Measurements from ENCODE around the gene MMP28. TPM values are rescaled to one million over a fixed set of nuclear protein-coding genes. Genes with fewer than 3 reads are reported as not detected.

The MMP28 gene
- total RNA-seq, 1 experiment from 2014 or later: not detected

GRCh38 chr17:35742896-35743477 is 52.5 kb downstream of the MMP28 start:
- no peak overlapping the region for H2BK20ac ChIP-seq (ENCODE audit: low read depth, low read length, poor library complexity, severe bottlenecking)
- H3K4me1 ChIP-seq (ENCODE audit: insufficient read depth, low read length): no peaks in the 10 kb centered on the region
- no peak overlapping the region for H2BK5ac ChIP-seq (ENCODE audit: insufficient read length, low read length)
- no peak overlapping the region for H3K4ac ChIP-seq (ENCODE audit: low read depth, low read length)
- peaks cover 4% of the 10 kb centered on the region for H3K23me2 ChIP-seq (ENCODE audit: insufficient read length, low read depth, low read length, poor library complexity, severe bottlenecking)
- no peak overlapping the region for H3T11ph ChIP-seq (ENCODE audit: low read length)
- no peaks in the 10 kb centered on the region for H3K9me3 ChIP-seq (ENCODE audit: control insufficient read depth, low read depth, low read length)
- no peak overlapping the region for H3K4me2 ChIP-seq (ENCODE audit: insufficient read depth, insufficient read length, low read length)
- no peak for DNase-seq
- H3K27me3 ChIP-seq (ENCODE audit: insufficient read depth, low read length): peaks cover 17% of the 10 kb centered on the region; the same call in 1 of the 2 replicates
- H3K79me1 ChIP-seq (ENCODE audit: insufficient read depth, low read depth, low read length, poor library complexity, severe bottlenecking): no peaks in the 10 kb centered on the region
- H4K91ac ChIP-seq (ENCODE audit: insufficient read length, low read depth, low read length): no peak overlapping the region
- no peaks in the 10 kb centered on the region for H4K20me1 ChIP-seq (ENCODE audit: control insufficient read depth, insufficient read depth, insufficient read length)
- no peak overlapping the region for H2BK120ac ChIP-seq (ENCODE audit: low read depth, low read length, poor library complexity, severe bottlenecking)
- Mint-ChIP-seq H3K27ac (no peak overlapping the region; a peak in 1 of 7 replicates), H3K36me3 (ENCODE audit: insufficient read depth in 1 of 3, low read depth in 3 of 3) (no peaks in the 10 kb centered on the region; a peak in 1 of 7 replicates), H3K4me1 (peaks cover 7 to 16% of the 10 kb centered on the region in 2 experiments), H3K4me3 (no peak overlapping the region), H3K27me3 (ENCODE audit: low read depth) (peaks cover 62% of the 10 kb centered on the region), H3K9me3 (peaks cover 0 to 6% of the 10 kb centered on the region in 2 experiments; a peak in 2 of 5 replicates)
- H3K23ac ChIP-seq (ENCODE audit: insufficient read length, low read depth, low read length): no peak overlapping the region
- H3K18ac ChIP-seq (ENCODE audit: insufficient read length, low read depth, low read length): no peak overlapping the region
- H2BK12ac ChIP-seq (ENCODE audit: insufficient read length, low read depth, low read length): no peak overlapping the region
- H2BK15ac ChIP-seq (ENCODE audit: low read depth, low read length): no peak overlapping the region
- H2AK5ac ChIP-seq (ENCODE audit: insufficient read length, low read length): no peak overlapping the region
- H3K9ac ChIP-seq (ENCODE audit: extremely low read depth, insufficient read length, low read length): no peak overlapping the region
- no peak overlapping the region for H4K8ac ChIP-seq (replicated peaks; ENCODE audit: insufficient read length, low read depth, low read length)
- H3K14ac ChIP-seq (ENCODE audit: insufficient read depth, low read length): no peak overlapping the region
- H2AFZ ChIP-seq (ENCODE audit: low read length): no peak overlapping the region
- H3K56ac ChIP-seq (ENCODE audit: insufficient read length, low read depth, low read length): no peak overlapping the region
- no peaks in the 10 kb centered on the region for H3K79me2 ChIP-seq (ENCODE audit: insufficient read depth, low read length)
- no peak overlapping the region for H4K5ac ChIP-seq (ENCODE audit: insufficient read length, low read depth, low read length)
- TF ChIP-seq, protein P1, sequence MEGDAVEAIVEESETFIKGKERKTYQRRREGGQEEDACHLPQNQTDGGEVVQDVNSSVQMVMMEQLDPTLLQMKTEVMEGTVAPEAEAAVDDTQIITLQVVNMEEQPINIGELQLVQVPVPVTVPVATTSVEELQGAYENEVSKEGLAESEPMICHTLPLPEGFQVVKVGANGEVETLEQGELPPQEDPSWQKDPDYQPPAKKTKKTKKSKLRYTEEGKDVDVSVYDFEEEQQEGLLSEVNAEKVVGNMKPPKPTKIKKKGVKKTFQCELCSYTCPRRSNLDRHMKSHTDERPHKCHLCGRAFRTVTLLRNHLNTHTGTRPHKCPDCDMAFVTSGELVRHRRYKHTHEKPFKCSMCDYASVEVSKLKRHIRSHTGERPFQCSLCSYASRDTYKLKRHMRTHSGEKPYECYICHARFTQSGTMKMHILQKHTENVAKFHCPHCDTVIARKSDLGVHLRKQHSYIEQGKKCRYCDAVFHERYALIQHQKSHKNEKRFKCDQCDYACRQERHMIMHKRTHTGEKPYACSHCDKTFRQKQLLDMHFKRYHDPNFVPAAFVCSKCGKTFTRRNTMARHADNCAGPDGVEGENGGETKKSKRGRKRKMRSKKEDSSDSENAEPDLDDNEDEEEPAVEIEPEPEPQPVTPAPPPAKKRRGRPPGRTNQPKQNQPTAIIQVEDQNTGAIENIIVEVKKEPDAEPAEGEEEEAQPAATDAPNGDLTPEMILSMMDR (conservative IDR thresholded peaks at IDR 0.05): no peak
- no CpG with 5 or more reads among the region's 7 CpGs for WGBS (ENCODE audit: extremely low coverage, insufficient read length, low lambda C conversion rate)
- no peak overlapping the region for H3K27ac ChIP-seq (ENCODE audit: insufficient read length, low read depth, low read length)

All from H9 (cell line).